ENCODE results near the gene TOR1AIP2.

DNA sequence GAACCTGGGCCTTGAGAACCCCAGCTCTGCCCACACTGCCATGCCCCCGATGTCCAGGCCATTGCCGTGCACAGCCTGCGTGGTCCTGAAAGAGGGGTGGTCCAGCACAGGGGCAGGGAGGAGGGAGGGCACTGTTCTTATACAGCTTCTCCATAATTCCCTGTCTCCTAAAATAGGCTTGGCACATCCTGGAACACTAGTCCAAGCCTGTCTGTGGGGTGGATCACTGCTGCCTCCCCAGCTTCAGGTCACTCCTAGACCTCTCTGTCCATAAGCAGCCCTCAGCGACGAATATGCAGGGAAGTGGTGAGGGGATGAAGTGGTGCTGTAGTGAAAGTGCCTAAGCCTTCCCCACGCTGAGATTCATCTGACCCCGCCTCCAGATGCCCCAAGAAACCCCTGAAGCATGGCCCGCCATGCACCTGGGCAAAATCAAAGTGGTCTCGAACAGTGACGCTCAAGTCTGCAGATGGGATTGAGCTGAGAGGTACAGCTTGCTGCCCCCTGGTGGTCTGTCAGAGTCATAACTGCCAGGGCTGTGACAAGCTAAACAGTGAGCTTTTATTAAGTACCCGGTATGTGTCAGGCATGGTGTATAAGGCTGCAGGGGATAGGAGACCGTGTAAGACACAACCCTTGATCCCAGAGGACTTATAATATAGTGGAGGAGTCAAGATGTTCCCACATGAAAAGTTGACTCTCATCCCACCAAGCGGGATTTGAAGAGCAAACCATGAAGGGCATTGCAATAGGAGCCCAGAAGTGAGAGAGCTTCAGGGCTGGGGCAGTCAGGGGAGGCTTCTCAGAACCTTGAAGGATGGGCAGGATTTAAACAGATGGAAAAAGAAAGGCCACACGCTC is 67.9 kb downstream of the TOR1AIP2 start:
- TF ChIP-seq TAF1 (IDR thresholded peaks at IDR 0.05; ENCODE audit: low read depth, low read length) = no peak
- TF ChIP-seq POLR2AphosphoS5 (IDR thresholded peaks at IDR 0.05; ENCODE audit: low read depth, low read length) = no peak
- TF ChIP-seq POLR2A (IDR thresholded peaks at IDR 0.05; ENCODE audit: low read depth, low read length) = no peak
- TF ChIP-seq POU2F2 (IDR thresholded peaks at IDR 0.05; ENCODE audit: low read depth, low read length) = no peak
- TF ChIP-seq PAX5 (IDR thresholded peaks at IDR 0.05; ENCODE audit: insufficient read depth, low read length, severe bottlenecking) = no peak

All from GM12891 (cell line).